Subcutaneous adipose tissue (tissue), 4 donors: ENCODE data around the gene DNAJB12. TPM values are rescaled to one million over a fixed set of nuclear protein-coding genes. Genes with fewer than 3 reads are reported as not detected.

ENCODE experiments used
- CTCF ChIP-seq: fragments of 450-650 bp; IDR thresholded peaks from one replicate; pipeline ENCODE4 v1.5.1; 2016; ENCODE audit warnings: low read depth, mild to moderate bottlenecking, control low read depth, antibody characterized with exemption, moderate library complexity
- total RNA-seq, 4 donors: library from RNA; depleted of rRNA; stranded (reverse); fragments of >200 nt; gene quantifications; one replicate each; pipeline ENCODE4 v1.1.0, GENCODE V29; 2016

Gene DNAJB12
- total RNA-seq, 4 donors from 2014 or later: 28.4 to 38.4 (median 33.9) TPM

GRCh38 chr10:72333112-72334015 lies 21.4 kb downstream of the DNAJB12 start:
- TF ChIP-seq CTCF: no peak

GRCh38 chr10:72332423-72333111 lies 22.2 kb downstream of the DNAJB12 start:
- no peak for TF ChIP-seq CTCF

GRCh38 chr10:72331575-72332422 lies 22.9 kb downstream of the DNAJB12 start:
- no peak for TF ChIP-seq CTCF

- TF ChIP-seq CTCF: no peak
These were observed 24.7 kb downstream of the DNAJB12 start for GRCh38 chr10:72330069-72330426.

GRCh38 chr10:72329290-72330068 lies 25.2 kb downstream of the DNAJB12 start:
- no peak for TF ChIP-seq CTCF

- no peak for TF ChIP-seq CTCF
These were observed 25.9 kb downstream of the DNAJB12 start for GRCh38 chr10:72328829-72329204.
